ENCODE results near the gene ST6GALNAC1. TPM values are rescaled to one million over a fixed set of nuclear protein-coding genes. Genes with fewer than 3 reads are reported as not detected.

ST6GALNAC1 gene
- total RNA-seq, 4 donors from 2014 or later = 0.29 to 7.0 (median 1.1) TPM

DNA sequence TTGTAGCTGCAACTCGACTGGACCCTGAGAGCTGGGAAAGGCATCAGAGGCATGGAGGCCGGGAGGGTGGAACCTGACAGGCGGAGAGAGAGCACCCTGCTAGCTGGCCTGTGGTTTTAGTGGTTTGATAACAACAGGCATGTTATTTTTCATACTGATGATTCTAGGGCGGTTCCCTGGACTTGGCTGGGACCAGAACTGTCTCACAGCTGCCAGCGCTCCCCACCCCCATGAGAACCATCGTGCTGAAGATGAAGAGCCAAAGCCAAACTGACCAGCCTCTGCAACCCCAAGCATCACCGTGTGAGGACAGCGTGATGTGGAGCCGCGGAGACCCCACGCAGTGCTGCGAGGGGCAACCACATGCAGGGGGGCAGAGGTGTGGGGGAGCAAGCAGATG lies 38.7 kb upstream of the ST6GALNAC1 start:
- Histone ChIP-seq H3K27me3 (no peaks in the 10 kb centered on the region), H3K9me3 (no peaks in the 10 kb centered on the region), H3K27ac (peak overlapping the region in 1 of 3 donors; percentile 62), H3K36me3 (peaks cover 15 to 21% of the 10 kb centered on the region in 2 donors), H3K4me1 (peaks cover 21 to 62% of the 10 kb centered on the region in 2 donors), H3K4me3 (replicated peaks in 1 of 3) (no peak overlapping the region)
- no peak for TF ChIP-seq POLR2A (IDR thresholded peaks at IDR 0.05)
- TF ChIP-seq, protein P1, sequence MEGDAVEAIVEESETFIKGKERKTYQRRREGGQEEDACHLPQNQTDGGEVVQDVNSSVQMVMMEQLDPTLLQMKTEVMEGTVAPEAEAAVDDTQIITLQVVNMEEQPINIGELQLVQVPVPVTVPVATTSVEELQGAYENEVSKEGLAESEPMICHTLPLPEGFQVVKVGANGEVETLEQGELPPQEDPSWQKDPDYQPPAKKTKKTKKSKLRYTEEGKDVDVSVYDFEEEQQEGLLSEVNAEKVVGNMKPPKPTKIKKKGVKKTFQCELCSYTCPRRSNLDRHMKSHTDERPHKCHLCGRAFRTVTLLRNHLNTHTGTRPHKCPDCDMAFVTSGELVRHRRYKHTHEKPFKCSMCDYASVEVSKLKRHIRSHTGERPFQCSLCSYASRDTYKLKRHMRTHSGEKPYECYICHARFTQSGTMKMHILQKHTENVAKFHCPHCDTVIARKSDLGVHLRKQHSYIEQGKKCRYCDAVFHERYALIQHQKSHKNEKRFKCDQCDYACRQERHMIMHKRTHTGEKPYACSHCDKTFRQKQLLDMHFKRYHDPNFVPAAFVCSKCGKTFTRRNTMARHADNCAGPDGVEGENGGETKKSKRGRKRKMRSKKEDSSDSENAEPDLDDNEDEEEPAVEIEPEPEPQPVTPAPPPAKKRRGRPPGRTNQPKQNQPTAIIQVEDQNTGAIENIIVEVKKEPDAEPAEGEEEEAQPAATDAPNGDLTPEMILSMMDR (IDR thresholded peaks at IDR 0.05) = no peak
- no peak for DNase-seq
- WGBS, 2 donors = 87 to 89% methylated on average over 4 to 11 of the region's 12 CpGs
- intact Hi-C loops (cut with DNase I) = loop anchor here (10.0 kb wide), 1 partner anchor 157 kb away; no protein-coding TSS in a partner anchor

DNA sequence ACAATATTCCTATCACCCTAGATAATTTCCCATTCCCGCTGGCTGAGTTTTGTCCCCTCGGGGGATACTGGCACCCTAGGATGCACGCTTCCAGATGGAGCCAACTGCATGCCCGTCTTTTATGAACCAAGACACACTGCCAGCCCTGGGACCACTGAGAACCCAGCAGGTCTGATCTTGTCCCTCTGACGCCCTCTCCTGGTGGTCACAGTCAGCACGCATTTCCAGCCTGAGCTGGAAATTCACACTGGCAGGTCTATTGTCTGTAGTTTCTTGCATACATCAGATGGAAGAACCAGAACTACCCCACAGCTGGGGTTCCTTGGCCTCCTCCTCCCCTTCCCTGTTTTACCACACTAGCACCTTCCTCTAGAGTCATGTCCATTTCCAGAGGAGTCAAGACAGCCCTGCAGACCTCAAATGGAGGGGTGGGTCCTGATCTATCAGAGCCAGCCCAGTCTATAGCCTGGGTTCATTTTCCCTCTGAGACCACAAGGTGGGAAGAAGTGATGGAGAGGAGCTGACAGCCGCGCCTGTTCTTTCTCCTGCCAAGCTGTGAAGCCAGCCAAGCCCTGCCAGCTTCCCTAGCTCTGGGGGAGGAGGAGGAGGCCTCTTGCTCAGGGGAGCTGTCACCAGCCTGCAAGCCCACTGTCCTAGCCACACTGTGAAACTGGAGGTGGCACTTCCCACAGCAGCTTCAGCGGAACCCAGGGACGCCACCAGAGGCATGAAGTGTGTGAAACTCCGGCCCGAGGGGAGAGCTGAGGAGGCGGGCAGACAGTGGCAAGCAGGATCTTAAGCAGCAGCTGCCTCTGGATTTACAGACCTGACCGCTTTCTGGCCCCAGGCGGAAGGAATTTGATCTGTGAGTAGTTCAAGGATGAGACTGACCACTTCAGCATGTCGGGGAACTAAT lies 37.9 kb upstream of the ST6GALNAC1 start:
- Histone ChIP-seq H3K27ac (peak overlapping the region in 2 of 3 donors; percentile 24 to 62), H3K27me3 (no peaks in the 10 kb centered on the region), H3K4me1 (peaks cover 12 to 54% of the 10 kb centered on the region in 2 donors), H3K36me3 (peaks cover 15 to 21% of the 10 kb centered on the region in 2 donors), H3K4me3 (replicated peaks in 1 of 3) (no peak overlapping the region), H3K9me3 (no peaks in the 10 kb centered on the region)
- intact Hi-C loops (cut with DNase I) = loop anchor here (10.0 kb wide), 1 partner anchor 157 kb away; no protein-coding TSS in a partner anchor
- 60 to 71% methylated on average over 8 to 16 of the region's 16 CpGs for WGBS, 2 donors
- peak; percentile 77 to 81 for DNase-seq
- TF ChIP-seq, protein P1 (IDR thresholded peaks at IDR 0.05) = peak; percentile 33 to 72 (median 65)
- no peak for TF ChIP-seq POLR2A (IDR thresholded peaks at IDR 0.05)

DNA sequence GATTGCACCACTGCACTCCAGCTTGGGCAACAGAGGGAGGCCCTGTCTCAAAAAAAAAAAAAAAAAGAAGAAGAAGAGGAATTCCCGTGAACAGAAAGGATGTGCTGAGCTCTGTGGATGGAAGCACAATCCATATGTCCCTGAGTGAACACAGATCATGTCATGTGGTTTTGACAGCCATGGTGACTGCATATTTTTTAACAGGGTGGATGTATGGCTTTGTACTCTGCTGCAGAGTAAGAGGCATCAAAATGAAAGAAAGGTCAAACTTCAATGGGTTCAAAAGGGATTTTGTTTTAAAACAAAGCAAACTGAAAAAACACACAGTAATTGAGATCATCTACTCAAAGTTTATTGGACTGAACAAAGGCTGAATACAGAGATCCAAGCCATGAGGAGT lies 35.7 kb upstream of the ST6GALNAC1 start:
- DNase-seq = no peak
- intact Hi-C loops (cut with DNase I) = no loop called here
- WGBS, 2 donors = 91 to 95% methylated on average over 1 of the region's 1 CpG

GRCh38 chr17:76678330-76678729 lies 34.8 kb upstream of the ST6GALNAC1 start:
- peak overlapping the region; percentile 4 to 23 (median 12) for H3K27ac ChIP-seq
- intact Hi-C loops (cut with DNase I) = no loop called here
- DNase-seq = peak in 1 of 2 donors; percentile 85
- H3K27me3 ChIP-seq = no peaks in the 10 kb centered on the region
- 51 to 86% methylated on average over 9 to 12 of the region's 12 CpGs for WGBS, 2 donors
- H3K36me3 ChIP-seq = peaks cover 5 to 13% of the 10 kb centered on the region in 2 donors
- no peak overlapping the region for H3K4me3 ChIP-seq (replicated peaks in 1 of 3)
- H3K9me3 ChIP-seq = no peaks in the 10 kb centered on the region
- peaks cover 17 to 45% of the 10 kb centered on the region in 2 donors for H3K4me1 ChIP-seq
- no peak for TF ChIP-seq POLR2A (IDR thresholded peaks at IDR 0.05)
- TF ChIP-seq, protein P1 (IDR thresholded peaks at IDR 0.05) = no peak

More for the DNA sequence above, 35.7 kb upstream of the ST6GALNAC1 start:
- TF ChIP-seq, protein P1 (IDR thresholded peaks at IDR 0.05) = no peak
- no peak for TF ChIP-seq POLR2A (IDR thresholded peaks at IDR 0.05)
- no peaks in the 10 kb centered on the region for H3K27me3 ChIP-seq
- peaks cover 9 to 18% of the 10 kb centered on the region in 2 donors for H3K36me3 ChIP-seq
- peaks cover 17 to 50% of the 10 kb centered on the region in 2 donors for H3K4me1 ChIP-seq
- H3K27ac ChIP-seq = no peak overlapping the region
- H3K4me3 ChIP-seq (replicated peaks in 1 of 3) = no peak overlapping the region
- no peaks in the 10 kb centered on the region for H3K9me3 ChIP-seq

GRCh38 chr17:76677406-76677805 lies 33.8 kb upstream of the ST6GALNAC1 start:
- Histone ChIP-seq H3K27ac (peak overlapping the region in 1 of 3 donors; percentile 12), H3K9me3 (no peaks in the 10 kb centered on the region), H3K4me3 (replicated peaks in 1 of 3) (no peak overlapping the region), H3K4me1 (peaks cover 17 to 43% of the 10 kb centered on the region in 2 donors), H3K27me3 (no peaks in the 10 kb centered on the region), H3K36me3 (peaks cover 0 to 4% of the 10 kb centered on the region in 2 donors)
- TF ChIP-seq POLR2A (IDR thresholded peaks at IDR 0.05) = no peak
- TF ChIP-seq, protein P1 (IDR thresholded peaks at IDR 0.05) = no peak
- intact Hi-C loops (cut with DNase I) = no loop called here
- WGBS, 2 donors = 87 to 89% methylated on average over 16 of the region's 16 CpGs
- DNase-seq = no peak

Measured in thyroid gland (tissue), 4 donors.